Mammary epithelial cell (primary cell): Measurements from ENCODE around the gene MAB21L4.
A peak's percentile ranks its signal among the peaks of the same experiment; 100 is the strongest.

Source experiments
- CTCF ChIP-seq, 2 donors: IDR thresholded peaks in 1 of 2; conservative IDR thresholded peaks in 1 of 2; 2 replicates each; pipeline ENCODE4 v1.5.1; 2011 to 2012; ENCODE audit warnings: inconsistent platforms in 2 of 2, low read length in 2 of 2, mild to moderate bottlenecking in 2 of 2, control low read depth in 1 of 2, low read depth in 1 of 2; ENCODE audit not compliant: insufficient read depth in 1 of 2; ENCODE audit errors: extremely low read depth in 1 of 2
- EZH2 ChIP-seq: IDR thresholded peaks from 2 replicates; pipeline ENCODE4 v1.6.1; 2012; ENCODE audit warnings: low read length, inconsistent platforms, borderline replicate concordance

- TF ChIP-seq CTCF (conservative IDR thresholded peaks at IDR 0.05 in 1 of 2, IDR thresholded peaks at IDR 0.05 in 1 of 2; ENCODE audit: extremely low read depth in 1 of 2, insufficient read depth in 1 of 2, low read depth in 1 of 2, low read length in 2 of 2), result peak; percentile 90 to 98
- TF ChIP-seq EZH2, result no peak
These were observed 44.6 kb downstream of the MAB21L4 start for GRCh38 chr2:240851078-240851991.
